Gastrocnemius medialis (tissue), 4 donors: ENCODE results near the gene BMI1. TPM values are rescaled to one million over a fixed set of nuclear protein-coding genes. Genes with fewer than 3 reads are reported as not detected.

Experiments used
- ATAC-seq, 2 donors: fragments of 150-250 bp; one replicate each; pipeline ENCODE4 v1.9.1; 2016
- DNase-seq, 2 donors: peaks; one replicate each; pipeline ENCODE4 v3.0.0-alpha.2; 2019
- H3K27ac ChIP-seq, 4 donors: fragments of 200-600 bp; sonication (generic); 1 replicate in 1 of 4; 2 replicates in 3 of 4; pipeline ENCODE4 v1.5.1; 2016 to 2018; ENCODE audit warnings: mild to moderate bottlenecking in 2 of 4, moderate library complexity in 1 of 4
- H3K27me3 ChIP-seq, 3 donors: fragments of 200-600 bp; sonication (generic) in 2 of 3; 1 replicate in 1 of 3; 2 replicates in 2 of 3; pipeline versions ENCODE4 v1.5.1 to v1.6.0; 2016 to 2019; ENCODE audit warnings: mild to moderate bottlenecking in 1 of 3, moderate library complexity in 1 of 3
- H3K36me3 ChIP-seq, 2 donors: fragments of 200-600 bp; sonication (generic) in 1 of 2; one replicate each; pipeline ENCODE4 v1.5.1; 2017 to 2018
- H3K4me1 ChIP-seq, 2 donors: fragments of 200-600 bp; sonication (generic) in 1 of 2; one replicate each; pipeline ENCODE4 v1.5.1; 2016 to 2017; ENCODE audit warnings: mild to moderate bottlenecking in 2 of 2
- H3K4me3 ChIP-seq, 4 donors: fragments of 200-600 bp; sonication (generic) in 3 of 4; 1 replicate in 1 of 4; 2 replicates in 3 of 4; pipeline ENCODE4 v1.5.1; 2016 to 2019; ENCODE audit warnings: mild to moderate bottlenecking in 2 of 4
- H3K9me3 ChIP-seq, 3 donors: fragments of 200-600 bp; sonication (generic) in 2 of 3; 1 replicate in 1 of 3; 2 replicates in 2 of 3; pipeline ENCODE4 v1.5.1; 2016 to 2019
- POLR2A ChIP-seq, 2 donors: fragments of 450-650 bp; IDR thresholded peaks; one replicate each; pipeline ENCODE4 v1.6.1; 2017; ENCODE audit warnings: antibody characterized with exemption in 2 of 2, mild to moderate bottlenecking in 2 of 2, moderate library complexity in 2 of 2
- in situ Hi-C, 4 donors: fragments of 200-750 bp; cut with MboI; loops; one replicate each; pipeline versions ENCODE4 v1.15.0 to v1.8.0; 2017; ENCODE audit warnings: low sequenced_read_pairs in 4 of 4
- intact Hi-C: fragments of 100-400 bp; cut with DNase I; formaldehyde crosslinking; loops from one replicate; pipeline ENCODE4 v1.15.1; 2023; ENCODE audit warnings: low total_unique reads
- total RNA-seq, 4 donors: library from RNA; depleted of rRNA; stranded (reverse); fragments of >200 nt; gene quantifications; one replicate each; pipeline versions ENCODE4 v1.1.0 to v1.2.3, GENCODE V29; 2016
- TF ChIP-seq, protein P1 (sequence below), 5 experiments: fragments of 450-650 bp in 3 of 5; fragments of 200-600 bp in 2 of 5; sonication (generic) in 2 of 5; IDR thresholded peaks in 4 of 5; conservative IDR thresholded peaks in 1 of 5; 1 replicate in 4 of 5; 2 replicates in 1 of 5; pipeline ENCODE4 v1.5.1; 2016 to 2019; ENCODE audit warnings: antibody characterized with exemption in 5 of 5, mild to moderate bottlenecking in 3 of 5, moderate library complexity in 3 of 5

The BMI1 gene
- total RNA-seq, 4 donors from 2014 or later, result 22.4 to 68.4 (median 57.6) TPM

DNA sequence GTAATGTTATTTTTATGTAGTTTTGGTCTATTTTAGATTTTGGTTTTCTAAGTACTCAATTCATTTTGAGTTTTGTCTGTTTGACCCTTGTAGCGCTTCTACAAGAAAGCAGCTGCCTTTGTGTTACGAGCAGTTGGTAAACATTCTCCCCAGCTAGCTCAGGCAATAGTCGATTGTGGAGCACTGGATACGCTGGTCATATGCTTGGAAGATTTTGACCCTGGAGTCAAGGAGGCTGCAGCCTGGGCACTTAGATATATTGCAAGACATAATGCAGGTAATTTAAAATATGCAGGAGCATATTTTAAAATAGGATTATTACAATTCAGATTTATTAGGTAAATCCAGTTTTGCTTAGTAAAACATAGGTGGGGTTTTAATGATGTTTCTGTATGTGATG, 47.5 kb downstream of the BMI1 start:
- TF ChIP-seq POLR2A (IDR thresholded peaks at IDR 0.05), result no peak
- TF ChIP-seq, protein P1, sequence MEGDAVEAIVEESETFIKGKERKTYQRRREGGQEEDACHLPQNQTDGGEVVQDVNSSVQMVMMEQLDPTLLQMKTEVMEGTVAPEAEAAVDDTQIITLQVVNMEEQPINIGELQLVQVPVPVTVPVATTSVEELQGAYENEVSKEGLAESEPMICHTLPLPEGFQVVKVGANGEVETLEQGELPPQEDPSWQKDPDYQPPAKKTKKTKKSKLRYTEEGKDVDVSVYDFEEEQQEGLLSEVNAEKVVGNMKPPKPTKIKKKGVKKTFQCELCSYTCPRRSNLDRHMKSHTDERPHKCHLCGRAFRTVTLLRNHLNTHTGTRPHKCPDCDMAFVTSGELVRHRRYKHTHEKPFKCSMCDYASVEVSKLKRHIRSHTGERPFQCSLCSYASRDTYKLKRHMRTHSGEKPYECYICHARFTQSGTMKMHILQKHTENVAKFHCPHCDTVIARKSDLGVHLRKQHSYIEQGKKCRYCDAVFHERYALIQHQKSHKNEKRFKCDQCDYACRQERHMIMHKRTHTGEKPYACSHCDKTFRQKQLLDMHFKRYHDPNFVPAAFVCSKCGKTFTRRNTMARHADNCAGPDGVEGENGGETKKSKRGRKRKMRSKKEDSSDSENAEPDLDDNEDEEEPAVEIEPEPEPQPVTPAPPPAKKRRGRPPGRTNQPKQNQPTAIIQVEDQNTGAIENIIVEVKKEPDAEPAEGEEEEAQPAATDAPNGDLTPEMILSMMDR (IDR thresholded peaks at IDR 0.05 in 4 of 5, conservative IDR thresholded peaks at IDR 0.05 in 1 of 5), result no peak
- no peak for DNase-seq
- no peak for ATAC-seq
- intact Hi-C loops (no loop called here), in situ Hi-C loops (no loop called here)
- Histone ChIP-seq H3K36me3 (no peaks in the 10 kb centered on the region), H3K4me3 (no peak overlapping the region), H3K27me3 (no peaks in the 10 kb centered on the region), H3K9me3 (no peaks in the 10 kb centered on the region), H3K27ac (no peak overlapping the region), H3K4me1 (peaks cover 0 to 4% of the 10 kb centered on the region in 2 donors)

DNA sequence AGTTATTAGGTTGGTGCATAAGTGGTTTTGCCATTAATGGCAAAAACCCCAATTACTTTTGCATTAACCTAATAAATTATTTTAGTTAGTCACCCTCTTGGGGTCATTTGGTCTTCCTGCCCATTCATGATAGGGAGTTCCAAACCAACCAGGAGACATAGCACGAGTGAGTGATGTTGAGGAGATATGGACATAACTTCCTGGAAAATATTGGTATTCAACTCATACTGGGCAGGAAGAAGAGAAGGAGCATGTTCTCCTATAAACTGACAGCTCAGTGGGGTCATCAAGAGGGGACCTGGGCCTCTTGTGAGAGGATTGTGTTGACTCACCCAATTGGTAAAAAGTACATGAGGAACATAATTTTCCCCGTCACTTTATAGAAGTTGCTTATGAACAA, 48.1 kb downstream of the BMI1 start:
- Histone ChIP-seq H3K36me3 (no peaks in the 10 kb centered on the region), H3K27ac (no peak overlapping the region), H3K9me3 (no peaks in the 10 kb centered on the region), H3K4me1 (peaks cover 0 to 4% of the 10 kb centered on the region in 2 donors), H3K4me3 (no peak overlapping the region), H3K27me3 (no peaks in the 10 kb centered on the region)
- TF ChIP-seq POLR2A (IDR thresholded peaks at IDR 0.05), result no peak
- TF ChIP-seq, protein P1 (IDR thresholded peaks at IDR 0.05 in 4 of 5, conservative IDR thresholded peaks at IDR 0.05 in 1 of 5), result no peak
- DNase-seq (no peak), ATAC-seq (no peak)
- intact Hi-C loops (no loop called here), in situ Hi-C loops (no loop called here)

DNA sequence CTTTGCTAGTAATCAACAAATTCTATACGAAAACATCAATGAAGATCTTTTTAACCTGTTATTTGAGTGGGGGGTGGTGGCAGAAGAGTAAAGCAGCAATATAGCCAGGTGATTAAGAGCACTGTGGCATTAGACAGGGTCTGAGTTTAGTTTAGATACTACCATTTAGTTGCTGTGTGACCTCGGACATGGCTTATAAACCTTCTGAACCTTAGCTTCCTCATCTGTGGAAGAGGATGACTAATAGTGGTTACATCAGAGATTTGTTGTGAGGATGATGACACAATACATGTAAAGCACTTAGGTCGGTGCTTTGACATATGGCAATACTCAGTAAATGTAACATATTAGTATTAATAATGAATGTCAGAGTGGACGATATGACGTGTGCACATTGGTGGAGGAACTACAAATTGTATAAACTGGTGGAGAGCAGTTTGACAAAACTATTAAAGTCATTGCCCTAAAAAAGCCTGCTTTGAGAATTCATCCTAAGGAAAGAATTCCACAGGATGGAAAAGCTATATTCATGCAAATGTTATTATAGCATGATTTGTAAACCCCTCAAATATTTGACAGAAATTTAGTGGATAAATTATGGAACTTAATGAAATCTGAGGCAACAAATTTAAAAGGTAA, 48.7 kb downstream of the BMI1 start:
- Histone ChIP-seq H3K4me3 (no peak overlapping the region), H3K36me3 (no peaks in the 10 kb centered on the region), H3K4me1 (peaks cover 0 to 4% of the 10 kb centered on the region in 2 donors), H3K27me3 (peaks cover 0 to 2% (median 0%) of the 10 kb centered on the region in 3 donors), H3K9me3 (no peaks in the 10 kb centered on the region), H3K27ac (no peak overlapping the region)
- intact Hi-C loops (no loop called here), in situ Hi-C loops (no loop called here)
- TF ChIP-seq POLR2A (IDR thresholded peaks at IDR 0.05), result no peak
- TF ChIP-seq, protein P1 (IDR thresholded peaks at IDR 0.05 in 4 of 5, conservative IDR thresholded peaks at IDR 0.05 in 1 of 5), result no peak
- ATAC-seq (no peak), DNase-seq (no peak)

DNA sequence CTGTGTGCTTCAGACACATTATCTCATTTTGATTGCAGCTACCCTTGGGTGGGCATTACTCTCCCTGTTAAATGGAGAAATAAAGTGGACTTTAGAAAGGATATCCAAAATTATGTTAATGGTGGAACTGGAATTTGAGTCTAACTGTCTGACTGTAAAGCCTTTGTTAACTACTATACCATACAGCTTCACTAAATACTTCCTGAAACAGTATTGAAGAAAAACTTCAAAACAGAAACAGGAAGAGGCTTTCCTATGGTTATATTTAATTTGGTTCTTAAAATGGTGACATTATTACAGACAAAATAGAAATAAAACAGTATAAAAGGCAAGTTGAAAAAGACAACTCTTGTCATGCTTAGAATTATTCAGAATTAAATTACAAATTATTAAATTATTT, 49.4 kb downstream of the BMI1 start:
- no peak for TF ChIP-seq POLR2A (IDR thresholded peaks at IDR 0.05)
- TF ChIP-seq, protein P1 (IDR thresholded peaks at IDR 0.05 in 4 of 5, conservative IDR thresholded peaks at IDR 0.05 in 1 of 5), result no peak
- peaks cover 0 to 2% (median 0%) of the 10 kb centered on the region in 3 donors for H3K27me3 ChIP-seq
- no peak for DNase-seq
- H3K27ac ChIP-seq, result no peak overlapping the region
- ATAC-seq, result no peak
- H3K4me3 ChIP-seq, result no peak overlapping the region
- no peaks in the 10 kb centered on the region for H3K9me3 ChIP-seq
- intact Hi-C loops, result no loop called here
- no peaks in the 10 kb centered on the region for H3K36me3 ChIP-seq
- in situ Hi-C loops, result no loop called here
- H3K4me1 ChIP-seq, result peaks cover 0 to 4% of the 10 kb centered on the region in 2 donors

DNA sequence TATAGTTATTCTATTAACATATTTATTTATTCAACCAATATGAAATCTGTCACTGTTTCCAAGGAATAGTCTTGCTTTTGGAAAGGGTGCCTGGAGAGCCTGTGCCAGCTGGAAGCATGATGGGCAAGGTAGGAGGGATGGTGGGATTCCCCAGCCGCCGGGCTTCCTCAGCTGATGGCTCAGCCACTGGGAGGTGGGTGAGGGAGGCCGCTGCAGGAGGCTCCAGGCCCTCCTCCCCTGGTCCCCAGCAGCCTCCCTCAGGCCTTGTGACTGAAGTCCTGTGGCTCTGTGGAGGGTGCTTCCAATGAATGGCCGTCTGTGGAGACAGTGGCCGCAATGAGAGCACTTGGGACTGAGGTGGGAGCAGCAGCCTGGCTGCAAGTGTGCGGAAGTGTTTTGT, 51.4 kb downstream of the BMI1 start:
- in situ Hi-C loops, result no loop called here
- H3K4me3 ChIP-seq, result no peak overlapping the region
- TF ChIP-seq POLR2A (IDR thresholded peaks at IDR 0.05), result no peak
- TF ChIP-seq, protein P1 (IDR thresholded peaks at IDR 0.05 in 4 of 5, conservative IDR thresholded peaks at IDR 0.05 in 1 of 5), result no peak
- DNase-seq, result no peak
- no peak overlapping the region for H3K27ac ChIP-seq
- no peaks in the 10 kb centered on the region for H3K36me3 ChIP-seq
- H3K9me3 ChIP-seq, result no peaks in the 10 kb centered on the region
- peaks cover 0 to 2% (median 0%) of the 10 kb centered on the region in 3 donors for H3K27me3 ChIP-seq
- peaks cover 0 to 4% of the 10 kb centered on the region in 2 donors for H3K4me1 ChIP-seq
- intact Hi-C loops, result no loop called here
- ATAC-seq, result no peak
